ENCODE measurements around the gene ZNF746.

ZNF746 gene

GRCh38 chr7:149427893-149428292 is 69.7 kb downstream of the ZNF746 start:
- no peak for DNase-seq (ENCODE audit: low read depth, low spot score)

- DNase-seq (ENCODE audit: low read depth, low spot score), result no peak
These were observed 70.4 kb downstream of the ZNF746 start for GRCh38 chr7:149427096-149427680.

- peak; percentile 13 for DNase-seq (ENCODE audit: low read depth, low spot score)
These were observed 74.0 kb downstream of the ZNF746 start for GRCh38 chr7:149423449-149424110.

- no peak for DNase-seq (ENCODE audit: low read depth, low spot score)
These were observed 74.7 kb downstream of the ZNF746 start for GRCh38 chr7:149422914-149423301.

Measured in astrocyte of the hippocampus (primary cell).